ENCODE measurements around the gene BPIFA3.

DNA sequence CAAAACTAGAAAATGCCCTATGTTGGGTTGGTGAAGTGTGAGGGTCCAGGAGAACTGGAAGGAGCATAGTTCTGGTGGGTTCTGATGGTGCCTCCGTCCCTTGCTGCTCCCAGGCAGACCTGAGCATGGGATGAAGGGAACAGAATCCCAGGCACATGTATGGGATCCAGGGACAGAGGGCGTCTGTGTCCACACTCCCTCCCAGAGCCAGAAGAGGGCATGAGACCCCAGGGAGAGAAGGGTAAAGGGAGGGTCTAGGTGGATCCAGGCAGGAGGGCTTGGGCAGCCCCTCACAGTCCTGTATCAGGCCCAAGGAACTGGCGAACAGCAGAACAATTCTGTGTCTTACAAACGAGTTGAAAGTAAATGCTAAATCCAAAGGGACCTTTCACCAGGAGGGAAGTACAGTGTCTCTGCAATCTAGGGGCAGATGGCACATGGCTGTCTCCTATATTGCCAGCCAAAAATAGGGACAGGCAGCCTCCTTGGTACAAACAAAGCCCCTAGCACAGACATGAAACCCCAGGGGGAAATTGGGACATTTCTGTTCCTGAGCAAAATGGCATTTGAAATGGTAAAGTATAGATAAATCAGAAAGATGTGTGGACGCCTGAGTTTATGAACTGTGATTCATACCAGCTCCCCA is 16.1 kb downstream of the BPIFA3 start:
- TF ChIP-seq, protein P1, sequence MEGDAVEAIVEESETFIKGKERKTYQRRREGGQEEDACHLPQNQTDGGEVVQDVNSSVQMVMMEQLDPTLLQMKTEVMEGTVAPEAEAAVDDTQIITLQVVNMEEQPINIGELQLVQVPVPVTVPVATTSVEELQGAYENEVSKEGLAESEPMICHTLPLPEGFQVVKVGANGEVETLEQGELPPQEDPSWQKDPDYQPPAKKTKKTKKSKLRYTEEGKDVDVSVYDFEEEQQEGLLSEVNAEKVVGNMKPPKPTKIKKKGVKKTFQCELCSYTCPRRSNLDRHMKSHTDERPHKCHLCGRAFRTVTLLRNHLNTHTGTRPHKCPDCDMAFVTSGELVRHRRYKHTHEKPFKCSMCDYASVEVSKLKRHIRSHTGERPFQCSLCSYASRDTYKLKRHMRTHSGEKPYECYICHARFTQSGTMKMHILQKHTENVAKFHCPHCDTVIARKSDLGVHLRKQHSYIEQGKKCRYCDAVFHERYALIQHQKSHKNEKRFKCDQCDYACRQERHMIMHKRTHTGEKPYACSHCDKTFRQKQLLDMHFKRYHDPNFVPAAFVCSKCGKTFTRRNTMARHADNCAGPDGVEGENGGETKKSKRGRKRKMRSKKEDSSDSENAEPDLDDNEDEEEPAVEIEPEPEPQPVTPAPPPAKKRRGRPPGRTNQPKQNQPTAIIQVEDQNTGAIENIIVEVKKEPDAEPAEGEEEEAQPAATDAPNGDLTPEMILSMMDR (conservative IDR thresholded peaks at IDR 0.05) = no peak; the same call in 1 of the 2 replicates
- TF ChIP-seq EZH2 (IDR thresholded peaks at IDR 0.05; ENCODE audit: low read depth) = no peak
